Measurements from ENCODE around the gene E2F6. TPM values are rescaled to one million over a fixed set of nuclear protein-coding genes. Genes with fewer than 3 reads are reported as not detected.

E2F6 gene
- total and polyA plus RNA-seq, 2 of the 13 experiments (the other 11 are each of a cell fraction or from before 2014, with no cell fraction given), result 27.3 to 36.0 TPM

DNA sequence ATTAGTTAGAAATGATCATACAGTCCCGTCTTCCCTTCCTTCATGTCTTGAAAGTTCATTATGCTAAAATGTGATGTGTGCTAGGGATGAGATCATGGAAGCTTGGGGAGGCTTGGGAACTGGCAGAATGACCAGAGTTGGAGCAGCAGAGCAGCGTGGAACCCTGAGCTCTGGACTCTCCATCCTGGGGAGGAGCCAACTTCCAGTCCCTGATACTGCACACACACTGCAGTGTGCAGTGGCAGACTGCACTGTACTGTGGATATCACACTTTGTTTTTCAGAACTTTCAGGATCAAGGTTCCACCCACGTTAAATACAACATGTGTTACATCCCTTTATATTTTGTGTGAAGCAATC, 40.6 kb upstream of the E2F6 start:
- FAIRE-seq (peak; percentile 93), ATAC-seq (peak; percentile 89), DNase-seq (ENCODE audit: low spot score) (peak; percentile 90)
- Histone ChIP-seq H3K4me3 (replicated peaks in 1 of 3; ENCODE audit: insufficient read depth in 1 of 3, low read depth in 2 of 3, low read length in 3 of 3) (peak overlapping the region in 2 of 3 experiments; percentile 3 to 51; a peak in 1 of 6 replicates), H3K79me2 (ENCODE audit: insufficient read depth, low read length) (peaks cover 82% of the 10 kb centered on the region), H4K20me1 (ENCODE audit: insufficient read depth, low read length) (no peaks in the 10 kb centered on the region), H3K9ac (ENCODE audit: insufficient read depth, low read depth, low read length) (peak overlapping the region; percentile 78), H3K36me3 (replicated peaks in 1 of 2; ENCODE audit: control insufficient read depth in 1 of 2, insufficient read depth in 2 of 2, low read length in 2 of 2) (peaks cover 0 to 3% of the 10 kb centered on the region in 2 experiments; a peak in 2 of 5 replicates), H3K4me2 (ENCODE audit: low read depth, low read length) (peak overlapping the region; percentile 84), H3K9me3 (ENCODE audit: low read length) (peaks cover 8% of the 10 kb centered on the region; the same call in 1 of the 2 replicates), H2AFZ (ENCODE audit: low read length) (no peak overlapping the region), H3K27ac (ENCODE audit: extremely low read length, insufficient read depth, low read length) (peak overlapping the region; percentile 97), H3K27me3 (ENCODE audit: control insufficient read depth in 1 of 2, insufficient read depth in 2 of 2, low read length in 2 of 2) (no peaks in the 10 kb centered on the region), H3K4me1 (ENCODE audit: insufficient read depth, low read length) (peaks cover 98% of the 10 kb centered on the region)
- BruUV-seq (replicated peaks), result no TSS peak
- CTCF ChIA-PET (ENCODE audit: low intra/inter-chr PET ratio, low total read pairs), result no interaction called here
- POLR2A ChIA-PET, result interaction anchor here (0.9 to 4.0 kb wide), 18 partner anchors 8 to 149 kb away, joined by 3 to 52 read pairs (median 8); partner anchors contain the start of genes E2F6 and GREB1
- 7% methylated on average over 3 of the region's 3 CpGs for WGBS (ENCODE audit: low lambda C conversion rate)
- in situ Hi-C loops (cut with HindIII; ENCODE audit: extremely low pct_ligation_motif_present, low pct_unique_long_range_greater_than_20kb), result no loop called here
- intact Hi-C loops (cut with micrococcal nuclease; ENCODE audit: unreplicated experiment), result loop anchor here (1.0 to 2.0 kb wide), 2 partner anchors 23 to 32 kb away; no protein-coding TSS in a partner anchor
- TF ChIP-seq ESRRA (CRISPR knock-in tag; IDR thresholded peaks at IDR 0.05; ENCODE audit: low read depth) (no peak), NFATC3 (CRISPR knock-in tag; IDR thresholded peaks at IDR 0.05) (no peak), XBP1 (CRISPR knock-in tag; IDR thresholded peaks at IDR 0.05) (peak; percentile 48; the same call in 1 of the 2 replicates), RFXANK (CRISPR knock-in tag; IDR thresholded peaks at IDR 0.05) (no peak), ZNF121 (CRISPR knock-in tag; IDR thresholded peaks at IDR 0.05) (no peak), CENPT (CRISPR knock-in tag; IDR thresholded peaks at IDR 0.05; ENCODE audit: low read depth) (no peak)
- TF ChIP-seq, protein P1, sequence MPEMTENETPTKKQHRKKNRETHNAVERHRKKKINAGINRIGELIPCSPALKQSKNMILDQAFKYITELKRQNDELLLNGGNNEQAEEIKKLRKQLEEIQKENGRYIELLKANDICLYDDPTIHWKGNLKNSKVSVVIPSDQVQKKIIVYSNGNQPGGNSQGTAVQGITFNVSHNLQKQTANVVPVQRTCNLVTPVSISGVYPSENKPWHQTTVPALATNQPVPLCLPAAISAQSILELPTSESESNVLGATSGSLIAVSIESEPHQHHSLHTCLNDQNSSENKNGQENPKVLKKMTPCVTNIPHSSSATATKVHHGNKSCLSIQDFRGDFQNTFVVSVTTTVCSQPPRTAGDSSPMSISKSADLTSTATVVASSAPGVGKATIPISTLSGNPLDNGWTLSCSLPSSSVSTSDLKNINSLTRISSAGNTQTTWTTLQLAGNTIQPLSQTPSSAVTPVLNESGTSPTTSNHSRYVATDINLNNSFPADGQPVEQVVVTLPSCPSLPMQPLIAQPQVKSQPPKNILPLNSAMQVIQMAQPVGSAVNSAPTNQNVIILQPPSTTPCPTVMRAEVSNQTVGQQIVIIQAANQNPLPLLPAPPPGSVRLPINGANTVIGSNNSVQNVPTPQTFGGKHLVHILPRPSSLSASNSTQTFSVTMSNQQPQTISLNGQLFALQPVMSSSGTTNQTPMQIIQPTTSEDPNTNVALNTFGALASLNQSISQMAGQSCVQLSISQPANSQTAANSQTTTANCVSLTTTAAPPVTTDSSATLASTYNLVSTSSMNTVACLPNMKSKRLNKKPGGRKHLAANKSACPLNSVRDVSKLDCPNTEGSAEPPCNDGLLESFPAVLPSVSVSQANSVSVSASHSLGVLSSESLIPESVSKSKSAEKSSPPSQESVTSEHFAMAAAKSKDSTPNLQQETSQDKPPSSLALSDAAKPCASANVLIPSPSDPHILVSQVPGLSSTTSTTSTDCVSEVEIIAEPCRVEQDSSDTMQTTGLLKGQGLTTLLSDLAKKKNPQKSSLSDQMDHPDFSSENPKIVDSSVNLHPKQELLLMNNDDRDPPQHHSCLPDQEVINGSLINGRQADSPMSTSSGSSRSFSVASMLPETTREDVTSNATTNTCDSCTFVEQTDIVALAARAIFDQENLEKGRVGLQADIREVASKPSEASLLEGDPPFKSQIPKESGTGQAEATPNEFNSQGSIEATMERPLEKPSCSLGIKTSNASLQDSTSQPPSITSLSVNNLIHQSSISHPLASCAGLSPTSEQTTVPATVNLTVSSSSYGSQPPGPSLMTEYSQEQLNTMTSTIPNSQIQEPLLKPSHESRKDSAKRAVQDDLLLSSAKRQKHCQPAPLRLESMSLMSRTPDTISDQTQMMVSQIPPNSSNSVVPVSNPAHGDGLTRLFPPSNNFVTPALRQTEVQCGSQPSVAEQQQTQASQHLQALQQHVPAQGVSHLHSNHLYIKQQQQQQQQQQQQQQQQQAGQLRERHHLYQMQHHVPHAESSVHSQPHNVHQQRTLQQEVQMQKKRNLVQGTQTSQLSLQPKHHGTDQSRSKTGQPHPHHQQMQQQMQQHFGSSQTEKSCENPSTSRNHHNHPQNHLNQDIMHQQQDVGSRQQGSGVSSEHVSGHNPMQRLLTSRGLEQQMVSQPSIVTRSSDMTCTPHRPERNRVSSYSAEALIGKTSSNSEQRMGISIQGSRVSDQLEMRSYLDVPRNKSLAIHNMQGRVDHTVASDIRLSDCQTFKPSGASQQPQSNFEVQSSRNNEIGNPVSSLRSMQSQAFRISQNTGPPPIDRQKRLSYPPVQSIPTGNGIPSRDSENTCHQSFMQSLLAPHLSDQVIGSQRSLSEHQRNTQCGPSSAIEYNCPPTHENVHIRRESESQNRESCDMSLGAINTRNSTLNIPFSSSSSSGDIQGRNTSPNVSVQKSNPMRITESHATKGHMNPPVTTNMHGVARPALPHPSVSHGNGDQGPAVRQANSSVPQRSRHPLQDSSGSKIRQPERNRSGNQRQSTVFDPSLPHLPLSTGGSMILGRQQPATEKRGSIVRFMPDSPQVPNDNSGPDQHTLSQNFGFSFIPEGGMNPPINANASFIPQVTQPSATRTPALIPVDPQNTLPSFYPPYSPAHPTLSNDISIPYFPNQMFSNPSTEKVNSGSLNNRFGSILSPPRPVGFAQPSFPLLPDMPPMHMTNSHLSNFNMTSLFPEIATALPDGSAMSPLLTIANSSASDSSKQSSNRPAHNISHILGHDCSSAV (CRISPR knock-in tag; IDR thresholded peaks at IDR 0.05; ENCODE audit: borderline replicate concordance), result no peak
- TF ChIP-seq, protein P2, sequence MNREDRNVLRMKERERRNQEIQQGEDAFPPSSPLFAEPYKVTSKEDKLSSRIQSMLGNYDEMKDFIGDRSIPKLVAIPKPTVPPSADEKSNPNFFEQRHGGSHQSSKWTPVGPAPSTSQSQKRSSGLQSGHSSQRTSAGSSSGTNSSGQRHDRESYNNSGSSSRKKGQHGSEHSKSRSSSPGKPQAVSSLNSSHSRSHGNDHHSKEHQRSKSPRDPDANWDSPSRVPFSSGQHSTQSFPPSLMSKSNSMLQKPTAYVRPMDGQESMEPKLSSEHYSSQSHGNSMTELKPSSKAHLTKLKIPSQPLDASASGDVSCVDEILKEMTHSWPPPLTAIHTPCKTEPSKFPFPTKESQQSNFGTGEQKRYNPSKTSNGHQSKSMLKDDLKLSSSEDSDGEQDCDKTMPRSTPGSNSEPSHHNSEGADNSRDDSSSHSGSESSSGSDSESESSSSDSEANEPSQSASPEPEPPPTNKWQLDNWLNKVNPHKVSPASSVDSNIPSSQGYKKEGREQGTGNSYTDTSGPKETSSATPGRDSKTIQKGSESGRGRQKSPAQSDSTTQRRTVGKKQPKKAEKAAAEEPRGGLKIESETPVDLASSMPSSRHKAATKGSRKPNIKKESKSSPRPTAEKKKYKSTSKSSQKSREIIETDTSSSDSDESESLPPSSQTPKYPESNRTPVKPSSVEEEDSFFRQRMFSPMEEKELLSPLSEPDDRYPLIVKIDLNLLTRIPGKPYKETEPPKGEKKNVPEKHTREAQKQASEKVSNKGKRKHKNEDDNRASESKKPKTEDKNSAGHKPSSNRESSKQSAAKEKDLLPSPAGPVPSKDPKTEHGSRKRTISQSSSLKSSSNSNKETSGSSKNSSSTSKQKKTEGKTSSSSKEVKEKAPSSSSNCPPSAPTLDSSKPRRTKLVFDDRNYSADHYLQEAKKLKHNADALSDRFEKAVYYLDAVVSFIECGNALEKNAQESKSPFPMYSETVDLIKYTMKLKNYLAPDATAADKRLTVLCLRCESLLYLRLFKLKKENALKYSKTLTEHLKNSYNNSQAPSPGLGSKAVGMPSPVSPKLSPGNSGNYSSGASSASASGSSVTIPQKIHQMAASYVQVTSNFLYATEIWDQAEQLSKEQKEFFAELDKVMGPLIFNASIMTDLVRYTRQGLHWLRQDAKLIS (CRISPR knock-in tag; IDR thresholded peaks at IDR 0.05), result no peak; the same call in 1 of the 2 replicates
- TF ChIP-seq, protein P3, sequence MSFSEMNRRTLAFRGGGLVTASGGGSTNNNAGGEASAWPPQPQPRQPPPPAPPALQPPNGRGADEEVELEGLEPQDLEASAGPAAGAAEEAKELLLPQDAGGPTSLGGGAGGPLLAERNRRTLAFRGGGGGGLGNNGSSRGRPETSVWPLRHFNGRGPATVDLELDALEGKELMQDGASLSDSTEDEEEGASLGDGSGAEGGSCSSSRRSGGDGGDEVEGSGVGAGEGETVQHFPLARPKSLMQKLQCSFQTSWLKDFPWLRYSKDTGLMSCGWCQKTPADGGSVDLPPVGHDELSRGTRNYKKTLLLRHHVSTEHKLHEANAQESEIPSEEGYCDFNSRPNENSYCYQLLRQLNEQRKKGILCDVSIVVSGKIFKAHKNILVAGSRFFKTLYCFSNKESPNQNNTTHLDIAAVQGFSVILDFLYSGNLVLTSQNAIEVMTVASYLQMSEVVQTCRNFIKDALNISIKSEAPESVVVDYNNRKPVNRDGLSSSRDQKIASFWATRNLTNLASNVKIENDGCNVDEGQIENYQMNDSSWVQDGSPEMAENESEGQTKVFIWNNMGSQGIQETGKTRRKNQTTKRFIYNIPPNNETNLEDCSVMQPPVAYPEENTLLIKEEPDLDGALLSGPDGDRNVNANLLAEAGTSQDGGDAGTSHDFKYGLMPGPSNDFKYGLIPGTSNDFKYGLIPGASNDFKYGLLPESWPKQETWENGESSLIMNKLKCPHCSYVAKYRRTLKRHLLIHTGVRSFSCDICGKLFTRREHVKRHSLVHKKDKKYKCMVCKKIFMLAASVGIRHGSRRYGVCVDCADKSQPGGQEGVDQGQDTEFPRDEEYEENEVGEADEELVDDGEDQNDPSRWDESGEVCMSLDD (CRISPR knock-in tag; IDR thresholded peaks at IDR 0.05; ENCODE audit: borderline replicate concordance), result peak; percentile 52; the same call in 1 of the 2 replicates

Measured in HepG2 (cell line).